Keratinocyte (primary cell): ENCODE results near the gene ZPR1. TPM values are rescaled to one million over a fixed set of nuclear protein-coding genes. Genes with fewer than 3 reads are reported as not detected.

Experiments used
- DNase-seq: peaks from one replicate; pipeline ENCODE4 v3.0.0-alpha.2; 2011; ENCODE audit warnings: low read depth, missing footprints, low spot score
- FAIRE-seq: peaks from 2 replicates; lab custom pipeline; 2011; peaks lifted over from hg19 to GRCh38; lab: Jason Lieb, UNC
- H2AFZ ChIP-seq: 2 replicates; pipeline ENCODE4 v1.6.0; 2012; ENCODE audit warnings: low read length, control low read depth, inconsistent platforms; ENCODE audit not compliant: control insufficient read depth
- H3K27ac ChIP-seq: 2 replicates; pipeline ENCODE4 v1.5.1; 2011; ENCODE audit warnings: low read length; ENCODE audit not compliant: control insufficient read depth, insufficient read depth
- H3K27me3 ChIP-seq: 3 replicates; pipeline ENCODE4 v1.6.0; 2011; ENCODE audit warnings: low read length; ENCODE audit not compliant: control insufficient read depth, insufficient read depth; ENCODE audit errors: extremely low read depth
- H3K36me3 ChIP-seq, 2 experiments: 2 replicates in 1 of 2; 3 replicates in 1 of 2; pipeline ENCODE4 v1.5.1; 2011; ENCODE audit warnings: low read length in 2 of 2, mild to moderate bottlenecking in 1 of 2; ENCODE audit not compliant: control insufficient read depth in 2 of 2, insufficient read depth in 2 of 2; ENCODE audit errors: extremely low read depth in 1 of 2
- H3K4me1 ChIP-seq: 3 replicates; pipeline ENCODE4 v1.5.1; 2011; ENCODE audit warnings: low read length; ENCODE audit not compliant: control insufficient read depth, insufficient read depth; ENCODE audit errors: extremely low read depth
- H3K4me2 ChIP-seq: 3 replicates; pipeline ENCODE4 v1.6.0; 2011; ENCODE audit warnings: low read depth, low read length; ENCODE audit not compliant: control insufficient read depth, insufficient read depth; ENCODE audit errors: extremely low read depth
- H3K4me3 ChIP-seq, 3 experiments: fragments of 200-600 bp in 1 of 3; sonication (generic) in 1 of 3; 2 replicates in 2 of 3; 3 replicates in 1 of 3; pipeline ENCODE4 v1.5.1; 2011 to 2016; ENCODE audit warnings: low read length in 3 of 3, mild to moderate bottlenecking in 3 of 3, control low read depth in 2 of 3, inconsistent platforms in 1 of 3, low read depth in 1 of 3, mixed read lengths in 1 of 3, mixed run types in 1 of 3, moderate library complexity in 1 of 3; ENCODE audit not compliant: control insufficient read depth in 2 of 3, insufficient read depth in 2 of 3; ENCODE audit errors: extremely low read depth in 1 of 3
- H3K79me2 ChIP-seq: 2 replicates; pipeline ENCODE4 v1.6.0; 2012; ENCODE audit warnings: low read length; ENCODE audit not compliant: control insufficient read depth, insufficient read depth
- H3K9ac ChIP-seq: 3 replicates; pipeline ENCODE4 v1.6.0; 2011; ENCODE audit warnings: low read length; ENCODE audit not compliant: control insufficient read depth, insufficient read depth; ENCODE audit errors: extremely low read depth
- H3K9me1 ChIP-seq: 3 replicates; pipeline ENCODE4 v1.6.0; 2011; ENCODE audit warnings: low read length; ENCODE audit not compliant: control insufficient read depth, insufficient read depth; ENCODE audit errors: extremely low read depth
- H3K9me3 ChIP-seq: 2 replicates; pipeline ENCODE4 v1.5.1; 2012; ENCODE audit warnings: low read depth, low read length; ENCODE audit not compliant: control insufficient read depth
- H4K20me1 ChIP-seq: 3 replicates; pipeline ENCODE4 v1.6.0; 2011; ENCODE audit warnings: low read length; ENCODE audit not compliant: control insufficient read depth, insufficient read depth; ENCODE audit errors: extremely low read depth
- EZH2 ChIP-seq: IDR thresholded peaks from one replicate; pipeline ENCODE4 v1.6.1; 2012; ENCODE audit warnings: inconsistent platforms, mild to moderate bottlenecking, low read length, moderate library complexity
- dilution Hi-C: fragments of 300-500 bp; cut with MboI; formaldehyde crosslinking; loops from one replicate; pipeline ENCODE4 v1.7.0; 2020; ENCODE audit warnings: low sequenced_read_pairs; ENCODE audit not compliant: extremely low pct_ligation_motif_present
- polyA plus RNA-seq, 5 experiments: library from polyadenylated mRNA; depleted of rRNA in 3 of 5; stranded (reverse) in 3 of 5; stranded (forward) in 1 of 5; unstranded in 1 of 5; fragments of >200 nt; gene quantifications; 1 replicate in 1 of 5; 2 replicates in 3 of 5; 3 replicates in 1 of 5; pipeline versions ENCODE4 v1.2.1 to v1.2.3, GENCODE V29; 2011 to 2012; ENCODE audit warnings: missing spikeins in 2 of 5, low read depth in 1 of 5, low replicate concordance in 1 of 5
- TF ChIP-seq, protein P1 (sequence below), 3 experiments: IDR thresholded peaks in 1 of 3; conservative IDR thresholded peaks in 1 of 3; optimal IDR thresholded peaks in 1 of 3; 2 replicates in 2 of 3; 3 replicates in 1 of 3; pipeline versions ENCODE3 to v1.5.1; 2011; ENCODE audit warnings: low read length in 3 of 3, mild to moderate bottlenecking in 3 of 3, moderate library complexity in 2 of 3, control low read depth in 1 of 3, inconsistent platforms in 1 of 3; ENCODE audit not compliant: insufficient read depth in 2 of 3; ENCODE audit errors: extremely low read depth in 1 of 3

ZPR1 gene
- polyA plus RNA-seq, 1 donor (not counting 4 experiments of a cell fraction or from before 2014, with no cell fraction given): 71.1 TPM

- no peaks in the 10 kb centered on the region for H3K4me1 ChIP-seq
- no peak overlapping the region for H2AFZ ChIP-seq
- no peaks in the 10 kb centered on the region for H3K9me3 ChIP-seq
- no peak for TF ChIP-seq EZH2
- TF ChIP-seq, protein P1, sequence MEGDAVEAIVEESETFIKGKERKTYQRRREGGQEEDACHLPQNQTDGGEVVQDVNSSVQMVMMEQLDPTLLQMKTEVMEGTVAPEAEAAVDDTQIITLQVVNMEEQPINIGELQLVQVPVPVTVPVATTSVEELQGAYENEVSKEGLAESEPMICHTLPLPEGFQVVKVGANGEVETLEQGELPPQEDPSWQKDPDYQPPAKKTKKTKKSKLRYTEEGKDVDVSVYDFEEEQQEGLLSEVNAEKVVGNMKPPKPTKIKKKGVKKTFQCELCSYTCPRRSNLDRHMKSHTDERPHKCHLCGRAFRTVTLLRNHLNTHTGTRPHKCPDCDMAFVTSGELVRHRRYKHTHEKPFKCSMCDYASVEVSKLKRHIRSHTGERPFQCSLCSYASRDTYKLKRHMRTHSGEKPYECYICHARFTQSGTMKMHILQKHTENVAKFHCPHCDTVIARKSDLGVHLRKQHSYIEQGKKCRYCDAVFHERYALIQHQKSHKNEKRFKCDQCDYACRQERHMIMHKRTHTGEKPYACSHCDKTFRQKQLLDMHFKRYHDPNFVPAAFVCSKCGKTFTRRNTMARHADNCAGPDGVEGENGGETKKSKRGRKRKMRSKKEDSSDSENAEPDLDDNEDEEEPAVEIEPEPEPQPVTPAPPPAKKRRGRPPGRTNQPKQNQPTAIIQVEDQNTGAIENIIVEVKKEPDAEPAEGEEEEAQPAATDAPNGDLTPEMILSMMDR (optimal IDR thresholded peaks at IDR 0.05 in 1 of 3, IDR thresholded peaks at IDR 0.05 in 1 of 3, conservative IDR thresholded peaks at IDR 0.05 in 1 of 3; ENCODE audit: extremely low read depth in 1 of 3, insufficient read depth in 2 of 3, low read length in 3 of 3): no peak
- H3K9ac ChIP-seq: no peak overlapping the region
- dilution Hi-C loops: no loop called here
- no peak overlapping the region for H3K27ac ChIP-seq
- DNase-seq (no peak), FAIRE-seq (no peak)
- H4K20me1 ChIP-seq: no peaks in the 10 kb centered on the region
- H3K27me3 ChIP-seq: no peaks in the 10 kb centered on the region
- H3K4me2 ChIP-seq: no peak overlapping the region
- no peak overlapping the region for H3K4me3 ChIP-seq
- H3K36me3 ChIP-seq: no peaks in the 10 kb centered on the region
- H3K79me2 ChIP-seq: no peaks in the 10 kb centered on the region
- H3K9me1 ChIP-seq: no peaks in the 10 kb centered on the region
Measured at GRCh38 chr11:116828632-116829524, 41.1 kb upstream of the ZPR1 start.

- Histone ChIP-seq H3K9ac (no peak overlapping the region), H3K27me3 (no peaks in the 10 kb centered on the region), H3K4me2 (no peak overlapping the region), H3K9me1 (no peaks in the 10 kb centered on the region), H3K79me2 (no peaks in the 10 kb centered on the region), H3K4me1 (no peaks in the 10 kb centered on the region), H3K27ac (no peak overlapping the region), H3K4me3 (no peak overlapping the region), H3K9me3 (no peaks in the 10 kb centered on the region), H3K36me3 (no peaks in the 10 kb centered on the region), H4K20me1 (no peaks in the 10 kb centered on the region), H2AFZ (no peak overlapping the region)
- FAIRE-seq: no peak
- TF ChIP-seq, protein P1 (optimal IDR thresholded peaks at IDR 0.05 in 1 of 3, IDR thresholded peaks at IDR 0.05 in 1 of 3, conservative IDR thresholded peaks at IDR 0.05 in 1 of 3; ENCODE audit: extremely low read depth in 1 of 3, insufficient read depth in 2 of 3, low read length in 3 of 3): no peak
- no peak for TF ChIP-seq EZH2
- DNase-seq: no peak
- dilution Hi-C loops: no loop called here
Measured at GRCh38 chr11:116827461-116827860, 39.6 kb upstream of the ZPR1 start.
